ENCODE results near the gene C1orf87.

DNA sequence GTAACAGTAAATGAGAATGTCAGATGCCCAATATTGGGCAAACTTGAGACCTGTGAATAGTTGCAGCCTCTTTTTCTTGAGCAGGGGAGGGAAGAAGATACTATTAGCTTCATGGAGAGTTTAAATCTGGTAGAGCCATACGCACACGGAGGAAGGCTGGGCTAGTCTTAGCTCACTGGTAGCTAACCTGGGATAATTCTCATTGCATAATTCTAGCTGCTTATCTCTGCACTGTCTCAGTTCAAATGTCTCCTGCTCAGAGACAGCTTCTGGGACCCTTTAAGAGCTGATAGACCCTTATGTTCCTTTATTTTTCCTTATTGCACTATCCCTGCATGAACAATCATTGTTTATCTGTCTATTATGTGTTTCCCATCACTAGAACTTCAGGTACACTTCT is 8.4 kb downstream of the C1orf87 start:
- TF ChIP-seq, protein P1, sequence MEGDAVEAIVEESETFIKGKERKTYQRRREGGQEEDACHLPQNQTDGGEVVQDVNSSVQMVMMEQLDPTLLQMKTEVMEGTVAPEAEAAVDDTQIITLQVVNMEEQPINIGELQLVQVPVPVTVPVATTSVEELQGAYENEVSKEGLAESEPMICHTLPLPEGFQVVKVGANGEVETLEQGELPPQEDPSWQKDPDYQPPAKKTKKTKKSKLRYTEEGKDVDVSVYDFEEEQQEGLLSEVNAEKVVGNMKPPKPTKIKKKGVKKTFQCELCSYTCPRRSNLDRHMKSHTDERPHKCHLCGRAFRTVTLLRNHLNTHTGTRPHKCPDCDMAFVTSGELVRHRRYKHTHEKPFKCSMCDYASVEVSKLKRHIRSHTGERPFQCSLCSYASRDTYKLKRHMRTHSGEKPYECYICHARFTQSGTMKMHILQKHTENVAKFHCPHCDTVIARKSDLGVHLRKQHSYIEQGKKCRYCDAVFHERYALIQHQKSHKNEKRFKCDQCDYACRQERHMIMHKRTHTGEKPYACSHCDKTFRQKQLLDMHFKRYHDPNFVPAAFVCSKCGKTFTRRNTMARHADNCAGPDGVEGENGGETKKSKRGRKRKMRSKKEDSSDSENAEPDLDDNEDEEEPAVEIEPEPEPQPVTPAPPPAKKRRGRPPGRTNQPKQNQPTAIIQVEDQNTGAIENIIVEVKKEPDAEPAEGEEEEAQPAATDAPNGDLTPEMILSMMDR (IDR thresholded peaks at IDR 0.05): no peak
- TF ChIP-seq POLR2A (IDR thresholded peaks at IDR 0.05): no peak

Measured in heart left ventricle (tissue), 13 donors.